ENCODE results near the gene TJP2.

Gene TJP2

GRCh38 chr9:69272212-69272611 is 98.1 kb downstream of the TJP2 start:
- H3K4me3 ChIP-seq (ENCODE audit: low read length), result no peak overlapping the region
- no peak for DNase-seq (ENCODE audit: low read depth)
- TF ChIP-seq CTCF (conservative IDR thresholded peaks at IDR 0.05; ENCODE audit: low read depth, low read length), result no peak

- no peak for TF ChIP-seq CTCF (conservative IDR thresholded peaks at IDR 0.05; ENCODE audit: low read depth, low read length)
- no peak overlapping the region for H3K4me3 ChIP-seq (ENCODE audit: low read length)
- no peak for DNase-seq (ENCODE audit: low read depth)
These were observed 99.1 kb downstream of the TJP2 start for GRCh38 chr9:69273161-69273560.

GRCh38 chr9:69276775-69277174 is 102.7 kb downstream of the TJP2 start:
- no peak for DNase-seq (ENCODE audit: low read depth)
- no peak for TF ChIP-seq CTCF (conservative IDR thresholded peaks at IDR 0.05; ENCODE audit: low read depth, low read length)
- no peak overlapping the region for H3K4me3 ChIP-seq (ENCODE audit: low read length)

- DNase-seq (ENCODE audit: low read depth), result no peak
- no peak overlapping the region for H3K4me3 ChIP-seq (ENCODE audit: low read length)
- no peak for TF ChIP-seq CTCF (conservative IDR thresholded peaks at IDR 0.05; ENCODE audit: low read depth, low read length)
These were observed 105.1 kb downstream of the TJP2 start for GRCh38 chr9:69279084-69279731.

- DNase-seq (ENCODE audit: low read depth), result no peak
- TF ChIP-seq CTCF (conservative IDR thresholded peaks at IDR 0.05; ENCODE audit: low read depth, low read length), result no peak
- no peak overlapping the region for H3K4me3 ChIP-seq (ENCODE audit: low read length)
These were observed 105.7 kb downstream of the TJP2 start for GRCh38 chr9:69279733-69280132.

- no peak overlapping the region for H3K4me3 ChIP-seq (ENCODE audit: low read length)
- TF ChIP-seq CTCF (conservative IDR thresholded peaks at IDR 0.05; ENCODE audit: low read depth, low read length), result no peak
- DNase-seq (ENCODE audit: low read depth), result no peak
These were observed 108.9 kb downstream of the TJP2 start for GRCh38 chr9:69283003-69283402.

GRCh38 chr9:69292078-69292477 is 118.0 kb downstream of the TJP2 start:
- no peak for TF ChIP-seq CTCF (conservative IDR thresholded peaks at IDR 0.05; ENCODE audit: low read depth, low read length)
- no peak overlapping the region for H3K4me3 ChIP-seq (ENCODE audit: low read length)
- DNase-seq (ENCODE audit: low read depth), result no peak
